Fibroblast of villous mesenchyme (primary cell): Measurements from ENCODE around the gene CCDC154. TPM values are rescaled to one million over a fixed set of nuclear protein-coding genes. Genes with fewer than 3 reads are reported as not detected.

Experiments used
- DNase-seq: peaks from one replicate; pipeline ENCODE4 v3.0.0-alpha.2; 2010; ENCODE audit warnings: low read depth
- H3K4me3 ChIP-seq: 2 replicates; pipeline ENCODE4 v1.5.1; 2011; ENCODE audit warnings: low read depth, mild to moderate bottlenecking, low read length
- total RNA-seq: library from RNA; depleted of rRNA; stranded (reverse); fragments of >200 nt; gene quantifications from 2 replicates; pipeline ENCODE4 v1.2.3, GENCODE V29; 2012
- TF ChIP-seq, protein P1 (sequence below): IDR thresholded peaks from 2 replicates; pipeline ENCODE4 v1.5.1; 2012; ENCODE audit warnings: low read depth, mild to moderate bottlenecking, low read length; ENCODE audit not compliant: insufficient read depth

The CCDC154 gene
- total RNA-seq, 1 donor = under 0.01 TPM

DNA sequence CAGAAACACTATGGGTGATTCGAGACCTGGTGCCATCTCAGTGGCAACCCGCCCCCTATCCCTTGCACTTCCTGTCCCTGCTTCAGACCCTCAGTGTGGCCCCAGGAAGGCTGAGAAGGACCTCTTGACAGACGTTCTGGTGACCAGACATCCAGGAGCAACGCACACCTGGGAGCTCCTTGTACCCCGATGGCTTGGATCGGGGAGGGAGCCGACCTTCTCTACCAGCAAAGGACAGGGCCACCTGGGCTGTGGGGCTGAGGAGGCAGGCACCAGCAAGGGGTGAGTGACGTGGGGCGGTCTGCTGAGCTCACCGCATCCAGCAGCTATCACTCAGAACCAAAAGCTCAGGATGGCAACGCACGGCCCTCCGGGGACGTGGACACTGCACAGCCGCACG is 57.0 kb downstream of the CCDC154 start:
- no peak for DNase-seq
- TF ChIP-seq, protein P1, sequence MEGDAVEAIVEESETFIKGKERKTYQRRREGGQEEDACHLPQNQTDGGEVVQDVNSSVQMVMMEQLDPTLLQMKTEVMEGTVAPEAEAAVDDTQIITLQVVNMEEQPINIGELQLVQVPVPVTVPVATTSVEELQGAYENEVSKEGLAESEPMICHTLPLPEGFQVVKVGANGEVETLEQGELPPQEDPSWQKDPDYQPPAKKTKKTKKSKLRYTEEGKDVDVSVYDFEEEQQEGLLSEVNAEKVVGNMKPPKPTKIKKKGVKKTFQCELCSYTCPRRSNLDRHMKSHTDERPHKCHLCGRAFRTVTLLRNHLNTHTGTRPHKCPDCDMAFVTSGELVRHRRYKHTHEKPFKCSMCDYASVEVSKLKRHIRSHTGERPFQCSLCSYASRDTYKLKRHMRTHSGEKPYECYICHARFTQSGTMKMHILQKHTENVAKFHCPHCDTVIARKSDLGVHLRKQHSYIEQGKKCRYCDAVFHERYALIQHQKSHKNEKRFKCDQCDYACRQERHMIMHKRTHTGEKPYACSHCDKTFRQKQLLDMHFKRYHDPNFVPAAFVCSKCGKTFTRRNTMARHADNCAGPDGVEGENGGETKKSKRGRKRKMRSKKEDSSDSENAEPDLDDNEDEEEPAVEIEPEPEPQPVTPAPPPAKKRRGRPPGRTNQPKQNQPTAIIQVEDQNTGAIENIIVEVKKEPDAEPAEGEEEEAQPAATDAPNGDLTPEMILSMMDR = no peak
- H3K4me3 ChIP-seq = no peak overlapping the region

DNA sequence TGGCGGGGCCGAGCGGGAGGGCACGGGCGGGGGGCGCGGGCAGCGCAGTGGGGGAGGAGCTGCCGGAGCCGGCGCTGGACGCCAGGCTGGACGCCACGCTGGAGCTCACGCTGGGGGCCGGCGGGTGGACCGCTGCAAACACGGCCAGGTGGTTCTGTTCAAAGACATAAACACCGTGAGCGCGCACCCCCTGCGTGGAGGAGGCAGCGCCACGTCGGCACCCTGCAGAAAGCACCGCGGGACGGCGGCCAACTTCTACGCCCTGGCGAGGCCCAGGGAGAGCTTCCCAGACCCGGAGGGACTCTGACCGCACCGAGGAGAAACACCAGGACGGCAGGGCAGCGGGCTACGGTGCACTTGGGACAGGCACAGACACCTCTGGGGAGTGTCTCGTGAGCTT is 59.1 kb downstream of the CCDC154 start:
- TF ChIP-seq, protein P1 = no peak
- DNase-seq = no peak
- no peak overlapping the region for H3K4me3 ChIP-seq

Other genes with a start within 250 kb of the CCDC154 start
- not detected in 2 replicates for gene TPSG1, start 219.3 kb downstream of the CCDC154 start, total RNA-seq
- gene TPSB2, start 214.4 kb downstream of the CCDC154 start, total RNA-seq = not detected in 2 replicates
- gene TPSAB1, start 203.9 kb downstream of the CCDC154 start, total RNA-seq = not detected in 2 replicates
- gene TPSD1, start 188.5 kb downstream of the CCDC154 start, total RNA-seq = not detected in 2 replicates
- 44.9 and 46.4 TPM in 2 replicates for gene UBE2I, start 134.9 kb downstream of the CCDC154 start, total RNA-seq
- under 0.01 and 0.32 TPM in 2 replicates for gene BAIAP3, start 110.9 kb downstream of the CCDC154 start, total RNA-seq
- gene TSR3, start 92.7 kb downstream of the CCDC154 start, total RNA-seq = 42.7 and 55.7 TPM in 2 replicates
- gene GNPTG, start 92.6 kb downstream of the CCDC154 start, total RNA-seq = 25.1 and 26.3 TPM in 2 replicates
- 7.1 and 7.8 TPM in 2 replicates for gene UNKL, start 29.9 kb downstream of the CCDC154 start, total RNA-seq
- 11.7 and 13.9 TPM in 2 replicates for gene UQCC4, start 23.8 kb downstream of the CCDC154 start, total RNA-seq
- gene PERCC1, start 13.5 kb downstream of the CCDC154 start, total RNA-seq = not detected in 2 replicates
- 85.1 and 159 TPM in 2 replicates for gene CLCN7, start 30.5 kb upstream of the CCDC154 start, total RNA-seq
- gene PTX4, start 44.4 kb upstream of the CCDC154 start, total RNA-seq = 0.32 and 0.43 TPM in 2 replicates
- gene TELO2, start 48.8 kb upstream of the CCDC154 start, total RNA-seq = 21.6 and 22.2 TPM in 2 replicates
- gene TMEM204, start 89.1 kb upstream of the CCDC154 start, total RNA-seq = 22.5 and 36.1 TPM in 2 replicates
- gene IFT140, start 167.5 kb upstream of the CCDC154 start, total RNA-seq = 19.6 and 24.6 TPM in 2 replicates
- 10.3 and 10.4 TPM in 2 replicates for gene CRAMP1, start 167.8 kb upstream of the CCDC154 start, total RNA-seq
- 39.3 and 61.7 TPM in 2 replicates for gene JPT2, start 233.7 kb upstream of the CCDC154 start, total RNA-seq